ENCODE data around the gene NAA30.

Gene NAA30

DNA sequence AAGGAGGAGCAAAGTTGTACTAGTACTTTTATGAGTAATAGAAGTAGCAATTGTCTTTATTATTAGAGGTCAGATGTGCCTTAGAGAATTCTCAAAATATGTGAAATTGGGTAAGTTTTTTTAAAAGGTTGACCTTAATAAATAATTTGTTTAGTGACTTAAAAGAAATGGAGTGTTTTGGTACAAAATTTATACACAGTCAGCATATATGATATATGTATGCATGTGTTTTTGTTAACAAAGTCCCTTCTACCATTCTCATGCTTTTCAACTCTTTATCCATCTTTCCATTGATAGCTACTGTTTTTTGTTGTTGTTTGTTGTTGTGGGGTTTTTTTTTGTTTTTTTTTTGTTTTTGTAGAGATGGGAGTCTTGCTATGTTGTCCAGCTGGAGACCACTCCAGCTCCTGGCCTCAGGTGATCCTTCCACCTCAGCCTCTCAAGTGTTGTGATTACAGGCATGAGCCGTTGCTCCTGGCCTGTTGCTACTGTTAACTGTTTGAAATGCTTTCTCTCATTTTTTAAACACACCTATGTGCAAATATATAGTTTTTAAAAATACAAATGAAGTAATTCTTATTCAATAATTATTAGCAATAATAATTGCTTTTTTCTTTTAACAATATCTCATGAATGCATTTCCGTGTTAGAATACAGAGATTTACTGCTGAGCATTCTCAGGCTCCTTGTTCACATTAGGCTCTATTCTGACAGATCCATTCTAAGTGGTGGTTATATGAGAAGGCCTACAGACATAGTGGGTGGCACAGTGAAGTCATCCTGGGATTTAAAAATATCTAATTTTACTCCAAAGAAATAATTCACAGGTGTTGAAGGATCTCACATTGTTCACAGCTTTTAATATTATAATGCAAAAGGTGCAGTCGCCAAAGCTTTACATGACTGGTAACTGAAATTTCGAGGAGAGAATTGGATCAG is 10.4 kb downstream of the NAA30 start:
- no peak for DNase-seq

DNA sequence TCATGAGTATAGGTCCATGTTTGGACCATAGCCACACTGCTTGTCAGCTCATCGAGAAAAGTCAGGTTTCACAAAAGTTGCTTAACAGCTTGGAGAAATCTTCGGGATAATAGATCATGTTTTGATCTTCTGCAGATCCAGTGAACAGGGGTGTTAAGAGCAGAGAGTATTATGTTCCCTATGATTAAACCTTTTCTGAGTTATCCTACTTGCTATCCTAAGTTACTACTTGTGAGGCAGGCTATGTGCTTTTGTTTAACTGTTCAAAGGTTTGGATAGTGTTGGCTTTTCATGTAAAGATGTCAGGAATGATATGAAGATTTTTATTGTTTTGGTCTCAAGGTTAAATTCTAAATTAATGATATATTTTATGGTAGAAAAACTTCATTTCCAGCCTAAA is 11.1 kb downstream of the NAA30 start:
- DNase-seq: no peak

DNA sequence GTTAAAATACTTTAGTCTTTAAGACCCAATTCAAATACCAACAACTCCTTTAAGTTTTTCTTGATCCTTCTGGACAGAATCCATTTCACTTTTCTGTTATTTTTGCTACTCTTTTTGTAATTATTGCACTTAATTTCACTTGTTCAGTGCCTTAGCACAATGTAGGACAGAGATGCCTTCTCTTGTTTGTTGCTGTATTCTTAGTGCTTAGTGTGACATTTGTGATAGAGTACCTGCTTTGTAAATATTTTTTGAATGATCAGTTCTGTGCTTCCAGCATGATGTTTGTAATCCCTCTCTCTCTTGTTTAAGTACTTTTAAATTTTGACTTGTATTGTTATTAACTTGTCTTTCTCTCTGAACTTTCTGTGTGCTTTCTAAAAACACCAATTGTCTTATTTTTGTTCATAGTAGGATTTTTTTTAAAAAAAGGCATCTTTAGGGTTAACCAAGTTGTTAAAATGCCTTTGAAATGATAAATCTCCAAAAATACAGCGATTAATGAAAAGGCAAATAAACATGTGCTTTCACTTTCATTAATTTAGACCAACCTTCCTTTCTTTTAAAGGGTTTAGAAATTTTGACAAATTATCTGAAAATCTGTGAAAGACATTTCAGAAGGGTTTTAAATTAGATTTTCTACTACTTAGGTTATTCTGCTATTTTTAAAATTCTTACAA is 11.9 kb downstream of the NAA30 start:
- no peak for DNase-seq

DNA sequence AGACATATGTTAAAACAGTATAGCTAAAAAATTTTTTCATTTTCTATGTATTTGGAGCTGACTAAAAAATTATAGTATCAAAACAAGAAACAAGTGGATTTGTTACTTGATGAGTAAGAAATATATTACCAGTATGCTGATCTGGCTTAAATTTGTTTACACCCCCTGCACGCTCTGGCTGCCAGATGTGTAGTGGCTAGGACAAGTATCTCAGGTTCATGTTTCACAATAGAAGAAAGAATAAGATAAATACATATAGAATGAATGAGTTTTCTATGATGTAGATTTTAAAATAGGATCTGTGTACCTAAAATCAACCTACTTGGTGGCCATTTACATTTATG is 13.1 kb downstream of the NAA30 start:
- DNase-seq: no peak

DNA sequence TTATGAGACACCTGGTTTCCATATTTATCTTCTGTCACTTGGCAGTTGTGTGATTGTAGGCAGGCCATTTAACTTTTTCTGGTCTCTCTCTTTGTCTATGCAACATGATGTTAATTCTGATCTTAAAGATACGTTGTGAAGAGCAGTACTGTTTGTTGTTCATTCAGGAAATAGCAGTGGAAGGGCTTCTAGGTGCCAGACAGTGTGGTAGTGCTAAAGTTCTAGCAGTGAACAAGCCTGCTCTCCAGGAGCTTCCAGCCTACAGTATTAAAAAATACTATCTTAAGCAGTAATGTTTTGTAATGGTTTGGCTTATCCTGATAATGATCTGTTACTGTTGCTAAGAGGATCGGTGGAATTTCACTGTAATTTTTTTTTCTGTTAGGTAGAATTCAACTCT is 15.2 kb downstream of the NAA30 start:
- DNase-seq: no peak

DNA sequence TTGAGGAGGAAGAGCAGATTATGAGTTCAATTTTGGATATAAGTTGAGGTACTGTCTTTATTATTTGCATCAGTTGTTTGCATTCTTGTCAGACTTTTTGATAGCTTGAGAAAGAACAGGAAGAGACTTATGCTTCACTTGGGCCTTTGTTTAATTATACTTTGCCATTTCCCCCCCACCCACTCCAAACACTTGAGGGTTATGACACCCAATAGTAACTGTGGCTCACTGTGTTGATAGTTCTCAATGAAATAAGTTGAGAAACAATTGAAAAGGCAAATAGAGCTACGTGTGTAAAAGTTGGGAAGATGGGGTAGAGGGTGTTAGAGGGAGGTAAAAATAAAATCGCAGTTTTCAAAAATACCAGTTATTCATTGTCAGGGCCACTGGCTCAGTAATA is 17.7 kb downstream of the NAA30 start:
- DNase-seq: no peak

DNA sequence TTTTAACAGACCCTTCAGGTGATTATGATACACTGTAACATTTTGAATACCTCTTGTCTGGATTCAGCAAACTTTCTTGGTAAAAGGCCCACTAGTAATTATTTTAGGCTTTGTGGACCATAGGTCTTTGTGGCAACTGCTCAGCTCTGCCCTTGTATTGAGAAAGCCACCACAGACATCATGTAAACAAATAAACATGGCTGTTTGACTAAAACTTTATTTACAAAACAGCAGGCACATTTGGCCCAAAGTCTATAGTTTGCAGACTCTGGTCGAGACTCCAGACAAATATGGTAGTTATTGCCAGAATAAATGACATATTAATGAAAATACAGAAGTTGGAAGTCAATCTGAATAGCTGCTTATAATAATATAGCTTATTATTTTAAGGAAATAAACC is 18.2 kb downstream of the NAA30 start:
- no peak for DNase-seq

DNA sequence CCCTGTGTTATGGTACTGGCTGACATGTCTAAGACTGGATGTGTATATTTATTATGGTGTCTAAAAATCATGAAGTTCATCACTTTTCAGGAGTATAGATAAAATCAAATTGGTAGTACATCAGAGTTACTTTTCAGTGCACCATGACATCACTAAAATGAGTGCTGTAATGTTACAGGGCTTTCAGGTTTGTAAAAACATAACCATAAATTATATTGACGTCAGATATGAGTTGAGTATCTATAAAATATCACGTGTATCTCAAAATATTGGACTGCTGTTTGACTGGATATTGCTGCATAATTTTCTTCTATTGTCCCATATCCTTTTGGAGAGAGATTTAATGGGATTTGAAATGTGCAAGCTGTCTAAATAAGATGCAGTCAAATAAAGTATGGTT is 22.0 kb downstream of the NAA30 start:
- DNase-seq: no peak

DNA sequence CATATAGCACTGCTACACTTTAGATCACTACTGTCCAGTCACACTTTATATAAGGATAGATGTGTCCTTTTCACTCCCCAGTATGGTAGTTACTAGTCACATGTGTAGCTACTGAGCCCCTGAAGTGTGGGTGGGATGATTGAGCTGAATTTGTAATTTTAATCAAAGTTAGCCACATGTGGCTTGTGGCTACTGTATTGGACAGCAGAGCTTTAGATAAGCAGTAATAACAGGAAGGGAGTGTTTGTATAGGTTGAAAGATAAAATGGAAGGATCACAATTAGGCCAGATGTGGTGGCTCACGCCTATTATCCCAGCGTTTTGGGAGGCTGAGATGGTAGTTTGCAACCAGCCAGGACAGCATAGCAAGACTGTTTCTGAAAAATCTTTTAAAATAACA is 23.5 kb downstream of the NAA30 start:
- DNase-seq: no peak

DNA sequence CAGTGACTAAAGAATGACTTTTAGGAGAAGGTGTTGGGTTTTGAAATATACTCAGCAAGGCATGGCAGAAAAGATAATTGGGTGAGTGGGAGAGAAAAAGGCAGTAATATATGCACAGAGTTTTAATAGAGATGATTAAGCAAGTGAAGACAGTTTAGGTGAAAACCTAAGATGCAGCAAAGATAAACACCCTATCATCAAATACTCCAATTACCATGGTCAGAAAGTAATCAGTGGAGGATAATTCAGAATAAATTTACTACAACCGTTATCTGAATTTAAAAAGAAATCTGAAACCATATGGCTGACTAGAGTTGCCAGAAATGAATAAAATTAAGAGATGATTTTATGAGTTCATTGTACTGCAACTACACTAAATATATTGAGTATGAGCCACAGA is 26.8 kb downstream of the NAA30 start:
- no peak for DNase-seq

DNA sequence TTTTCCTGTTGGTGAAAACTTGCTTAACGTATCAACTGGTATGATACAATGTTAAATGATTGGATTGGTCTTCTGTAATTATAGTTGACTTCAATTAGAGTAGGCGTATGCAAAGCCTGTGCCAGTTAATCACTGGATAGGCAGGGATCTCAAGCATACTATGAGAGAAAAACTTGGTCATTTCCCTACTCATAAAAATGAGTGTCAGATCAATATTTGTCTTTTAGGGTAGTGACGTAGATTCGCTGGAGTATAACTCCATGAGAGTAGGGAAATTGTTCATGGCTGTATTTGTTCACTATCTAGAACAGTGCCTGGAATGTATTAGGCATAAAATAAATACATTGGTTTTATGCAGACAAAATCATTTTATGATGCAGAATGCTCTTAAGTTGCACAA is 28.6 kb downstream of the NAA30 start:
- DNase-seq: no peak

DNA sequence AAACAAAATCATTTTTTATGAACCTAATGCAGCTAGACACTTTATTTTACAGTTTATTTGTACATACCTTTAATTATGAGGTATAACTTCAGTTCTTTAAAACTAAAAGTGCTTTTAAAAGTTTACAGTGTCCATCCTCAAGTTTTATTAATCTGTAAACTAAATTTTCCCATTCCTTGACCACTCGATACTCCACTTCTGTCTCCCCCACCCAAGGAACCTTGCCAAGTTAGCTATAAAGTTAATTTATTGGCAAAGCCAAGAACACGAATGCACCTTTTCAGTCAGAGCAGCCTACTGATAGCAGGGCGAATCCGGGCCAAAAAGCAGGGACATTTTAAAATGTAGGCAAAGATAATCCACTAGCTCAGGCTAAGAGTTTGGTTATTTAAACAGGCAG is 29.6 kb downstream of the NAA30 start:
- DNase-seq: no peak

DNA sequence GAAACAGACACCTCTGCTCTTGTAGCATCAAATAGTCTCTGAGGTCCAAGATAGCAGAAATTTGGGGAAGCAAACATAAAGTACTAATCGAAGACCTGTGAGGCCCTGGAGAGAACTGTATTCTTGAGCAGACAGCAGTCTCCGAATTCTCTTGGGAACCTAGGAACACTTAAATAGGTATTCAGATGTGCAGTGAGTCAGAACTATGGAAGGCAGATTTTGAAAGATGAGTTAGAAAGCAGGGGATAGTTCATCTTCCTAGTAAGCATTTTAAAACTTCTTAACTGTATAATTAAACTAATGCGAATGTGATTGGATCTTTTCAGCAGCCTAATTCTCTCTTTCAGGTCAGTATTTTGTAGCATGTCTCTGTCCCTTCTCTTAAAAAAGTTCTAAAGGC is 30.6 kb downstream of the NAA30 start:
- no peak for DNase-seq

DNA sequence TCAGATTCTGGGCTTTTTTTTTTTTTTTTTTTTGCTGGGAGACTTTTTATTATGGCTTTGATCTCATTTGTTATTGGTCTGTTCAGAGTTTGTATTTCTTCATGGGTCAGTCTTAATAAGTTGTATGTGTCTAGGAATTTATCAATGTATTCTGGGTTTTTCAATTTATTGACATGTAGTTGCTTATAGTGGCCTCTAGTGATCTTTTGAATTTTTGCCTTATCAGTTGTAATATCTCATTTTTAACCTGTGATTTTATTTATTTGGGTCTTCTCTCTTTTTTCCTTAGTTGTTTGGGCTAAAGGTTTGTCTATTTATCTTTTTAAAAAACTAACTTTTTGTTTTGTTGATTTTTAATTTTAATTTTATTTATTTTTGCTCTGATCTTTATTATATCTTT is 45.5 kb downstream of the NAA30 start:
- DNase-seq: no peak

DNA sequence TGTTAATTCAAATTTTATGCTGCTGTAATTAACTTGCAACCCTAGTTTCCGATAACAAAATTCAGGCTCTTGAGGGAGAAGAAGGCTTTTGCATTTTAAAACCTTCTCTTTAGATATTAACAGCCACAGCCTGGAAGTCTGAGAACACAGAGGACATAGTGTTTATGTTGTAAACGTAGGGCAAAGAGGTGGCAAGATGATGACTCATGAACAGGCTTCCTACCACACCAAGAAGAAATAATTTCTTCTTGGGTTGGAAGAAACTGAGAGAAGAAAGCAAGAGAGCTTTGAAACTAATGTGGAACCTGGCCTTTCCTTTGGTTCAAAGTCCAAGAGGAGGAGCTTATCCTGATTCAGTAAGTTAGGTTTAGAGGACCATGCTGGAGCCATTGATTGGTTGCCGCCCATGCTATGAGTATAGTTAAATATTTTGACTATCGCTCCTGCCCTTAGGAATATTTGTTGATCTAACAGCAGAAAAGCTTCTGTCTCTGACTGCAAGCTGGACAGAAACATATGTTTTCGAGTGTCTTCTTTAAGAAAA is 71.5 kb downstream of the NAA30 start:
- DNase-seq: no peak

DNA sequence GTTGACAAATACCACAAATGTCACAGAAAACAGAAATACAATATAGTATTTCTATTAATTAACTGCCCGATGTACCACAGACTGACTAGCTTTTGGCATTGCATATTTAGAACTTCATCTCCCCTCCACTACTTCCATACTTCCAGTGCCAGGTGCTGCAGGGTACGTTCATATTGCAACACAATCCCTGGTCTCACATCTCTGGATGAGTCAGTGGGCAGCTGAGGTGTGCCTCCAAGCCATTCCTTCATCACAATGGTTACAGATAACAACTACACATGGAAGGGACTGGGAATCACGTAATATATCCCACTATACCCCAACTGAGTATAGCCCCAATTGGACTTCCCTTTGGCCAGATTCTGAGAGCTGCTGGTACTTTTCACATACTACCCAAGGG is 72.2 kb downstream of the NAA30 start:
- DNase-seq: no peak

DNA sequence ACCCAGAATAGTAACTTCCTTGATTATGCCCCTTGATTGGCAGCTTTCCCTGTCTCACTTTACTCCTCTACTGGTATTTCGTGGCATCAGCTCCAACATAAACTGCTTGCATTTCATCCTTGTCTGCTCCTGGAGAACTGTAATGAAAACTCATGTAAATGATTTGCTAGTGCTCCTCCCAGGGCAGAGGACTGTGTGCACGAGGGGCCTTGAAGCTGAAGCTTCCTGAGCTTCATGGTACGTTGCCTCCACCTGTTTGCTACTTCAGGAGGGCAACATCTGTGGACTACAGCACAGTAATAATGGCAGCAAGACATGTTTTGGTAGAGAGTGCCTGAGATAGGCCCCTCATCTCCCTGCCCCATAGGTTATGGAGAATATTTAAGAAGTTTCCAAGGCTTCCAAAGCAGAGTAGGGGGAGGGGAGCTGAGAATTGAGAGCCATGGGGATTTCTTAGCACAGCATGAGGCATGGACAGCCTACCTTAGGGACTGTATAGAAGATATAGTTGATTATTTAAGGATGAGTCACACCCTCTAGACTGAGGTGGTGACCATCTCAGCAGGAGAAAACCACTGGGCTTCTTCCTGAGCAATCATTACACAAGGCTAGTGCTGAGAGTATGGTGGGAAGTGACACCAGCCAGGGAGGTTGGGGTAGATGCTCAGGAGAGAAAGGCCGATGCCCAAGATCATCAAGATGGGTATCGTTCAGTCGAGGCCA is 73.8 kb downstream of the NAA30 start:
- DNase-seq: no peak

Measured in NCI-H748 treated with DMSO at 0.1 percent for 48 hours (cell line).